Stimulated activated CD4-positive, alpha-beta T cell treated with anti-CD3 and anti-CD28 coated beads, Interleukin-4, amount 100 ng/mL, for 48 hours (primary cell): ENCODE measurements around the gene PRKCB.

Experiments
- DNase-seq, 2 donors: peaks; one replicate each; pipeline ENCODE4 v3.0.0-alpha.2; 2020; ENCODE audit warnings: low read depth in 2 of 2

PRKCB gene

DNA sequence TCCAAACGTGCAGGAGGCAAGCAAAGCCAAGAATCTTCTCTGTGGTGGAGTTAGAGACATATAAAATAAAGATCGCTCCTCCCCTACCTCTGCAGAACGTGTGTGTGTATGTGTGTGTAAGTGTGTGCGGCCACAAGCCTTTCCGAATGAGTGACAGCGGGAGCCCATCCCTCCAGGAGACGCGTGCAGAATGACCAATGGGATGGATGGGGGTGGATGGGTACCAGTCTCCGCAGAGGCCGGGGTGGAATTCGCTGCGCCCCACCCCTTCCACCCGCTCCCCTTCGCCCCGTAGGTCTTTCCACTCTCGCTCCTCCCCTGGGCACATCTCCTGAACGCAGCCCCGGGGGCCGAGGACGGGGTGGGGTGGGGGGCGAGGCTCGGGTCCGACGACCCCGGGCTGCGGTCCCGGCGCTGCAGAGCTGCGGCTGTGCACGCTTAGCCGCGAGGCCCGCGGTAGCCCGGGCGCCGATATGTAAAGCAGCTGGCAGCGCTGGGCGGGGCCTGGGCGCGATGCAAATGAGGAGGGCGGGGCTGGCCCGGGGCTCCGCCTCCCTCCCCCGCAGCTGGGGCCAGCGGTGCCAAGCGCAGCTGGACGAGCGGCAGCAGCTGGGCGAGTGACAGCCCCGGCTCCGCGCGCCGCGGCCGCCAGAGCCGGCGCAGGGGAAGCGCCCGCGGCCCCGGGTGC is at the start of gene PRKCB:
Gene PRKCB, plus strand, starts transcription at position 594 of the 688 bp plus-strand sequence.
- DNase-seq: peak; percentile 87 to 89

DNA sequence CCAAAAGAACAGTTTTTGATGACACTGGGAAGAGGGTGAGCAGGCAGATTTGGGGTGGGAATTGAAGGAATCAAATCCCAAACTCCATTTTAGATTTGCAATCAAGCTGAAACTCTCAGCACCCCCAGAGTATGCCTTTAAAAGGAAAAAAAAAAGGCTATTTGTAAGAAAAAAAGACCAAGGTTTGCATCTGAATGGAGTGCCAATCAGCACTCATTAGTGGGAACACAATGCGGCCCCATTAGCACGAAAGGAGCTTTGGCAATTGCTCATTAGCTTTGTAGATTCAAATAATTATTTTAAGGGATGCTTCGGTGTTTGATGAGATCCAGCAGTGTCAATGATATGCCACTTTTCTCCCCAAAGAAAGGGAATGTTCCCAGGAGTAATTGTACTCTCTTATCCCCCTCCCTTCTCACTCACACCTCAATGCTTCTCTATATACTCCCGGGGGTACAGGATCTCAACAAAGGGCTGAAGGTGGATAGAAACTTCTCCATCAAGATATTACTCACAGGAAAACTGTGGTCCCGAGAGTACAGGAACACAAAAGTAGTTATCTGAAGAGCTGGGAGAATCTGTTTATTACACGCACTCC is 48.7 kb upstream of the PRKCB start:
- no peak for DNase-seq

DNA sequence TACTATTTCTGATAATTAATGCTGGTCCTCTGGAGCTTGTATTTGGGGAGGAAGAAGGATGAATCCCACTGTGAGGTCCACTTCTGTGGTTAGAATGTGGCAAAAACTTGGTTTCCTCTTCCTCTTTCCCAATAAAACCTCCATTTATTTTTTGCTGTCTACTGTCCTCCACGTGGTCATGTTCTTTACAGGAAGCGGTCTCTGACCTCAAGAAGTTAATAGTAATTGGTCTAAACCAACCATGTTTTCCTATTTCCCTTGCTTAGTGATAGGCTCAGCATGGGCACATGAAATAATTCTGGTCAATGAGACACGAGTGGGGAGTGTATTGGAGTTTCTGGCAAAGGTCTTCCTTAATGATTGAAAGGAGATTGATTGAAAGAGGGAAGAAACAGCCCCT is 47.1 kb upstream of the PRKCB start:
- no peak for DNase-seq

DNA sequence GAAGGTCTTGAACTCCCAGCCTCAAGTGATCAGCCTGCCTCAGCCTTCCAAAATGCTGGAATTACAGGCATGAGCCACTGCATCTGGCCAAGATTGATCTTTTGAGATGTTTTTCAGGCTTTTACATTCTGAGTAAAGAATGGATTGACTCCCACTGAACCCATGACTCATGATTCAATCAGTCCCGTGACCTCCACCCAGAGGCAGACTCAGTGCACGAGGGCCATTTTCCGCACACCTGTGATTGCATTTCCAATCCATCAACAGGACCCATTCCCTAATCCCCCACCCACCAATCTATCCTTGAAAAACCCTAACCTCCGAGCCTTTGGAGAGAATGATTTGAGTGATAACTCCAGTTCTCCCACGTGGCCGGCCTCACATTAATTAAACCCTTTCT is 40.4 kb upstream of the PRKCB start:
- no peak for DNase-seq

DNA sequence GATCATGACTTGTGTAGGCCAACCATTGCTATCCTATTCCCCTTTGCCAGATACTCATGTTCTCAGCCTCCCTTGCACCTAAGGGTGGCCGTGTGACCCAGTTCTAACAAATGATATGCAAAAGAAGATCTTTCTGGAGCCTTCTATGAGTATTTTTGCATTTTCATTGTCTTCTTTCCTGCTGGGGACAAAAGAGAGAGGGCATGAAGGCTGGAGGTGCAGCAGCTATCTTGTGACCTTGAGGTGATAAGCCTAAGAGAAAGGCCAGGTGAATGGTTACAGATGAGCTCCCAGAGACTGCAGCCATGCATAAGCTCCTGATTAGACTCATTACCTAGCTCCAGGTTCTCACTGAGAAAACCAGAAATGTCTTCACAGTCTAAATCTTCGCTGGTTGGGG is 38.8 kb upstream of the PRKCB start:
- DNase-seq: no peak

DNA sequence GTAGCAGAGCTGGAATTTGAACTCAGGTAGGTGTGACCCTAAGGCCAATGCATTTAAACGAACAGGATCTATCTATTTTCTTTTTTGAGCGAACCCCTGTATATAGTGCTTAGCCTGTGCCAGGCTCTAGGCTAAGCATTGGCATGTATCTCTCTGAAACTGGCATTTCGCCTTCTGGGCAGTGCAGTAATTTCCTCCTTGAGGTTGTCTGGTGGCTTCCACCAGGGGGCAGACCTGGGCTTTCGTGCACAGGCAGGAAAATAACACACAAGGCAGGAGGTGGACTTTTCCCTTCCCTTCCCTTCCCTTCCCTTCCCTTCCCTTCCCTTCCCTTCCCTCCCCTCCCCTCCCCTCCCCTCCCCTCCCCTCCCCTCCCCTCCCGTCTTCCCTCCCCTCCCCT is 34.4 kb upstream of the PRKCB start:
- DNase-seq: peak; percentile 72 to 76

DNA sequence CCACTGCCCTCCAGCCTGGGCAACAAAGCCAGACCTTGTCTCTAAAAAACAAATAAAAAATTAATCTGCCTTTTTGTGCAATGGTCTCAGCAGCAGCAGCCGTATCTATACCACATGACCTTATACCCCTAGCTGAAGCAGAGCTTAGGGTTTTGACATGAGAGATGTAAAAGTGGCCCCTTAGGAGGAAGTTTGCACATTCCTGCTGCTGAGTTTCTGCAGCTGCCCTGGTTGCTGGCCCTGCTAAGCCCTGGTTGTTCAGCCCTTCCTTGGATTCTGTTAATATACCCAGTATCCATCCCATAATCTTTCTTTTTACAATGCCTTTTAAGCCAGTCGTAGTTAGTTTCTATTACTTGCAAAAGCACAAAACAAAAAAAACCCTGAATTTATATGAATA is 33.0 kb upstream of the PRKCB start:
- no peak for DNase-seq

DNA sequence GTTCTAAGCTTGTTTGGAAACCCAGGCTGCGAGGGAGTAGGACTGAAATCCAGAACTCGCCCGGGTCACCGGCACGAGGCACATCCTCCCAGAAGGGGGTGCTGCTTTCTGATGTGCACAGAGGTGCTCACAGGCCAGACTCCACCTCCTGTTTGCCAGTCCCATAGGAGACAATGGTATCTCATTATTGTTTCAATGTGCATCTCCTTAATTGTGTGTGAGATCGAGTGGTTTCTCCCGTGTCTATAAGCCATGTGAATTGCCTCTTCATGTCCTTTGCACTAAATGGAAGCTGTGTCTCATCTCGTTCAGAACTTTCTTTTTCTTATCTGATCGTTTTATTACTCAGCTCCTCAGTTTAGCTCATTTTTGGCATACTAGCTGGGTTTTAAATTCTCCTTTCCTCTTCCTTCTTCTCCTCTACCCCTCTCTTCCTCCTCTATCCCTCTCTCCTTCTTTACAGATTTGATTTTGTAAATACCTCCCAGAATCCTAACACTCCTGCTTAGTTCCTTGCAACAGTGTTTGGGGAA is 32.1 kb upstream of the PRKCB start:
- DNase-seq: peak; percentile 41 to 69

DNA sequence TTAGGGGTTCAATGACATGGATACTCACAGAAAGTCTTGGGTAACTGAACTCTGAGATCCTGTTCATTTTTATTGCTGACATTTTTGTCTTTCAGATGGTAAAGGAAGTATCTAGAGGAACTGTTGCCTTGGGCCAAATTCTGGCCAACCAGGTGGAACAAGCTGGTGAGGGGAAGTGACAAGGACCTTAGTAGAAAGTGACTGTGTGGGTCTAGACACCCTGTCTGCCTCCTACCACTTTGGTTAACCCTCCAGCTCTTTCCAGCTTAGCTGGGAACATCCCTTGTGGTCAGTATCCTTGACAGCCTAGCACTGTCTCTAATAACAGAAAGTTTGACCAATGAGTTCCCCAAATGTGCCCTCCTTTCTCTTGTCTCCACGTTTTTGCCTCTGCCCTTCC is 28.8 kb upstream of the PRKCB start:
- no peak for DNase-seq

DNA sequence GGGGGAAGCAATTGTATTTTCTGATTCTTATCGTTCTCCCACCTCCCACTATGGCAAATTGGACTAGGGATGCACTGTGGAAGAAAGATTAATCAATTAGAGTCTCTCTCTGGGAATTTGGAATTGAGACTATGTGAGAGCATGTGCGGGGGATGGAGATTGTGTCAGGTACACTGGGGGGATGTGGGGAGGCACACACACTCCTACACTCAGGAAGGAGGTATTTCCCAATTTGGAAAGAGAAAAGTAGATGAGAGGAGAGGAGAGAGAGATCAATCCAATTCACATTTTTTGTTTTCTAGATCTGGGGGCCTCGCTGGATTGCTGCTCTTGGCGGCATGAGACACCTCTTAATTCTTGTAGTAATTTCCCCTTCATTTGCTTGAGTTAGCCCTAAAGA is 14.3 kb upstream of the PRKCB start:
- no peak for DNase-seq

DNA sequence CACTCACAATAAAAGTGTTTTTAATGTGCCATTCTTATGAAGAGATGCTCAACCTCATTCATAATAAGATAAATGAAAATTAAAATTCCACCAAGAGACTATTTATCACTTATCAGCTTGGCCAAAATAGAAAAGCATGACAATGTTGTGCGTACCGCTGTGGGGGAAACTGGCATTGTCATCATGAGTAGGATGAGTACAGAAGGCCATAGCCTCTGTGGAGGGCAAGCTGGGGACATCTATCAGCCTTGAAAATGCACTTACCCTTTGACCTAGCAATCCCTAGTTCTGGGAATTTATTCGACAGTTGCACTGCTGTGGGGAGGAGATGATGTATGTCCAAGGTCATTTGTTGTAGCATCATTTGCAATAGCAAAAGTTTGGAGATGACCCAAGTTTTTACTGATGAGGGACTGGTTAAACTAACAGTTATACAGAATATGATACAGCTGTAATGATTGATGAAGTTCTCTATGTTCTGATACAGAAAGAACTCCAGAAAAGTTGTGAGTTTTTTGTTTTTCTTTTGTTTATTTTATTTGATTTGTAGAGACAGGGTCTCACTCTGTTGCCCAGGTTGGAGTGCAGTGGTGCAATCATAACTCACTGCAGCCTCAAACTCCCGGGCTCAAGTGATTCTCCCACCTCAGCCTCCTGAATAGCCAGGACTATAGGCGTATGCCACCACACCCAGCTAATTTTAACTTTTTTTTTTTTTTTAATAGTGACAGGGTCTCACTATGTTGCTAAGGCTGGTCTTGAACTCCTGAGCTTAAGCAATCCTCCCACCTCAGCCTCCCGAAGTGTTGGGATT is 13.7 kb upstream of the PRKCB start:
- DNase-seq: no peak

DNA sequence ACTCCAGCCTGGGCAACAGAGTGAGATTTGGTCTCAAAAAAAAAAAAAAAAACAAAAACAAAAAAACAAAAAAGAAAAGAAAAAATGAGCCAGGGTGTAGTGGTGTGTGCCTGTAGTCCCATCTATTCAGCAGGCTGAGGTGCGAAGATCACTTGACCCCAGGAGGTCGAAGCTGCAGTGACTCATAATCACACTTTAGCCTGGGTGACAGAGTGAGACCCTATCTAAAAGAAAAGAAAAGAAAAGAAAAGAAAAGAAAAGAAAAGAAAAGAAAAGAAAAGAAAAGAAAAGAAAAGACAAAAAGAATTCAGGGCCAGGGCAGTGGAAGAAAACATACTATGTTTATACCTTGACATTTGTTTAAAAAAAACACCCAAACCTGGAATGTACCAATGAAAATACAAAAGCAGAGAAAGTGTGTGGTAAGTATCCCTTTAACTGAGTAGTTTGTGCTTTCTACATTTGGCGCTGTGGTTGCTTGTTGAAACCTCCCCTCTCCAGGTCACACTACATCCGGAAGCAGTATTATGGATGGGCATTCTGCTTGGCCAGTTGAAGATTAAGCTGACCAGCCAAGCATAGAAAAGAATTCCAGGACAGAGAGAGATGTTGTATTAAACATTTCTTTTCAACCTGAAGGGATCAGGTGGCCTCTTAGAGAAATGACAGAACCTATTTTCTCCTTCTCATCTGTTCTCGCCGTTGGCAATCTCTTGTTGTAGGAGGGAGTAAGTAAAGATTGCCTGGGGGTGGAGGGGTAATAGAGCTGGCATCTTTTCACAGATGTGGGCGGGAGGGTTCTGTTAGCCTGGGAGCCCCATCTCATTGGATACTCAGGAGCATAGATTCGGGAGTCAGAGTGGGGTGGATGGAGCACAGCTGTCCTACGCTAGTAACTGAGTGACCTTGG is 12.1 kb upstream of the PRKCB start:
- no peak for DNase-seq

DNA sequence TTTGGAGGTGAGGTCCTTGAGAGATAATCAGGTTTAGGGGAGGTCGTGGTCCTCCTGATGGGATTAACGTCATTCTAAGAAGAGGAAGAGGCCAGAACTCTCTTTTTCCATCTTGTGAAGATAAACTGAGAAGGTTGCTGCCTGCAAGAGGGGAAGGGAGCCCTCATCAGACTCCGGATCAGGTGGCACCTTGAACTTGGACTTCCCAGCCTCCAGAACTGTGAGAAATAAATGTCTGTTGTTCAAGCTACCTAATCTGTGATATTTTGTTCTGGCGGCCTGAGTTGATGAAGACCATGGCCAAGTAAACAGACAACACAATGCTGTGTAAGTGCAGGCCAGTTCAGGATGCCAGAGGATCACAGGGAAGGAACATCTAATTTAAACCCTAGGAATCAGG is 10.9 kb upstream of the PRKCB start:
- no peak for DNase-seq

DNA sequence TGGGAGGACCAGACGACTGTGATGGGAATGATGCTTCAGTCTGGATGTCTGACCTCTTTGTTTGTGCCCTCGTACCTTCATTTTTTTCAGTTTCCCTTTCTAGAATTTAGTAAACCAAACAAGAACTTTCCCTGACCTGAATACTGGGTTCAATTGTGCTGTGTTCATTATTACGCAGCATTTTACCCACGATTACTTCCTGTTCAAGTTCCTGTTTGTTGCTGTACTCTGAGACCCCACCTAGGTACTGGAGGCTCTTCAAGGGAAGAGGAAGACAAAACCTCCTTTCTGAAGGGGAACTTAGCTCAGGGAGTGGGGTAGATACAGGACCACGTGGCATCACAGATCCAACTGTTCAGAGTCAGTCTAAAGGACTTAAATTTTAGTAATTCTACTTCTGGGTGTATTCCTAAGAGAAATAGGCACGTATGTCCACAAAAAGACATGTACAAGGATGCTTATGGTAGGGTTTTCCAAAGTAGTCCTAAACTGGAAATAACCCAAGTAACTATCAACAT is 9.2 kb upstream of the PRKCB start:
- DNase-seq: no peak

DNA sequence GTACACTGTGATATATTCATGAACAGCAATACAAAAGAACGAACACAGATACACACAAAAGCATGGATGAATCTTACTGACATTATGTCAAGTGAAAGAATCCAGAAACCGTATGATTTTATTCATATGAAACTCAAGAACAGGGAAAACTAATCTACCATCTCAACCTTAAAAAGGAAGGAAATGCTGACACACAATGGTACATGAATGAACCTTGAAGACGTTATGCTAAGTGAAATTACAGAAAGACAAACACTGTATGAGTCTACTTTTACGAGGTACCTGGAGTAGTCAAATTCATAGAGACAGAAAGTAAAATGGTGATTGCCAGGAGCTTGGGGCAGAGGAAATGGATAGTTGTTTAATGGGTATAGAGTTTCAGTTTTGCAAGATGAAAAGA is 8.7 kb upstream of the PRKCB start:
- DNase-seq: no peak

DNA sequence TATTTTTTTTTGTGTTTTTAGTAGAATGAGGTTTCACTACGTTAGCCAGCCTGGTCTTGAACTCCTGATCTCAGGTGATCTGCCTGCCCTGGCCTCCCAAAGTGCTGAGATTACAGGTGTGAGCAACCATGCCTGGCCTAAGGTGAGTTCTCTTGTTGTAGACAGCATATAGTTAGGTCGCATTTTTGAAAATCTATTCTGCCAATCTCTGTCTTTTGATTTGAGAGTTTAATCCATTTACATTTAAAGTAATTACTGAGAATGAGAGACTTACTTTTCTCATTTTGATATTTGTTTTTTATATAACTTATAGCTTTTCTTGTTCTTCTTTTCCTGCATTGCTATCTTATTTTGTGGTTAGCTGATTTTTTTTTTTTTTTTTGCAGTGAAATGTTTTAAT is 6.3 kb upstream of the PRKCB start:
- DNase-seq: no peak

DNA sequence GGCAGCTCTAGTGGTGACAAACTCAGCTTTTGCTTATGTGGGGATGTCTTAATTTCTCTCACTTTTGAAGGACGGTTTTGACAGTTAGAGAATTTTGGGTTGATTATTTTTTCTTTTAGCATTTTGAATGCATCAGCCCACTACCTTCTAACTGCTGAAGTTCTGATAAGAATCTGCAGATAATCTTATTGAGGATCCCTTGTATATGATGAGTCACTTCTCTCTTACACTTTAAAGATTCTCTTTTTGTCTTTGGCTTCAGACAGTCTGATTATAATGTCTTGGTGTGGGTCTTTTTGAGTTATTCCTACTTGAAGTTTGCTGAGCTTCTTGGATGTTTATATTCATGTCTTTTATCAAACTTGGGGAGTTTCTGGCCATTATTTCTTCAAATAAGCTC is 5.5 kb upstream of the PRKCB start:
- DNase-seq: no peak

DNA sequence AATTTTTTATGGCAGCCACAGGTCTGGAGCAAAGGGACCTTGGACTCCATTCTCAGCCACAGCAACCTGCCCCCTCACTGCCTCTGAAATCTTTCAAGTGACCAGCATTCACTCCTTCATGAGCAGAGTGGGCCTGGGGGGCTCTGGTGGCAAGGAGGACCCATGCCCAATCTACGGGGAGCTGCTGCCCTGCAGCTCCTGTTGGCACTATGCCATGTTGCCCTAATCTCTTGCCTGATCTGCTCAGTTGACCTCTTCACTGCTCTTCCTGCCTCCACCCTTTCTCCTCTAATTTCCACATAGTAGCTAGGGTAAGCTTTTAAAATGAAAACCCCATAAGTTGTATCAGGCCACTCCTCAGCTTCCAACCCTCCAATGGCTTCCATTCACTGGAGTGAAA is 2.9 kb upstream of the PRKCB start:
- DNase-seq: no peak

DNA sequence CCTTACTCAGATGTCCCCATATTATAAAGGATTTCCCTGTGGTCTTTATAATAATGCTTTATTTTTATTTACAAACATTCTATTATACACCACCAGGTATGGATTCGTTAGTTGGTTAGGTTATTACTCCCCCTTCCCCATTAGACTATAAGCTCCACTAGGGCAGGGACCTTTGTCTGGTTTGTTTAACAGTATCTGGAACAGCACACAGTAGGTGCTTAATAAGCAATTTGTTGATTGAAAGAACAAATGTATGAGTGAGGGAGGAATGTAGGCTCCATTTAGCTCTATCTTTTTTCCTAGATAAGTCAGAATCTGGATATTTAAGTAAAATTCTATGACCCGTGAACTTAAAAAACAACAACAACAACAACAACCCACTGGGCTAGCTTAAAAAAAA is 2.3 kb upstream of the PRKCB start:
- no peak for DNase-seq

DNA sequence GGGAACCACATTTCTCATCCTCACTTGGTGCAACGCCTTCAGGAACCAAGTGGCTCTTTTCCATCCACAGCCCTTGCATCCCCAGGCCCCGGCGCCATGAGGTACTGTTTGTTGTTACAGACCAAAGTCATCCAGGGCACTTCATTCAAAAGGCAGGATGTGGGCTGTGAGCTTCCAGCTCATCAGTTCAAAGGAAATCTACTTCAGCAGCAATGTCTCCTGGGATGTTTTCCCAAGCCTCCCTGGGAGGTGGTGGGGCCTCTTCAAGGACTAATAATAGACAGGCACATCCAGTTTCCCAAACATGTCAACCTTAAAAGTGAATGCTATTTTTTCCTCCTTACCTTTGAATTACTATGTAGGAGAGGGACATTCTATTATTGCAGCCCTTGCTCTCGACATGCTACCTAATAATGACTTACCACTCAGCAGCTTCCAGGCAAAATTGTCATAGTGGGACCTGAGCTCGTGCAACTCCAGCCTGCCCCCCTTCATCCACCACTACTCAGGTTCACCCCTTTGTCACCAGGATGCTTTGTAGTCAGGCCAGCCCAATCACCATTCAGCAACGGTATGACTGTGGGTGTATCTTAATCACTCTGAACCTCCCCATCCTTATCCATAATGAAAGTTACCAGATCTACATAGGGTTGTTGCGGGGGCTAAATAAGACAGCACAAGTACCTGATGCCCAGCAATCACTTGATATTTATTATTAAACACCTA is 1.7 kb upstream of the PRKCB start:
- no peak for DNase-seq

DNA sequence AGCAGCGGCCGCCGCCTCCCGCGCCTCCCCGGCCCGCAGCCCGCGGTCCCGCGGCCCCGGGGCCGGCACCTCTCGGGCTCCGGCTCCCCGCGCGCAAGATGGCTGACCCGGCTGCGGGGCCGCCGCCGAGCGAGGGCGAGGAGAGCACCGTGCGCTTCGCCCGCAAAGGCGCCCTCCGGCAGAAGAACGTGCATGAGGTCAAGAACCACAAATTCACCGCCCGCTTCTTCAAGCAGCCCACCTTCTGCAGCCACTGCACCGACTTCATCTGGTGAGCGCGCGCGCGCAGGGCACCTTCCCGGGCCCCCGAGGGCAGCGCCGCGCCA is 258 bp downstream of the PRKCB start:
- DNase-seq: no peak
